HG03469 (cell line): Measurements from ENCODE around the gene DHRSX.
"Not testable (repeated sequence)": the region's sequence is repeated elsewhere in the genome, so short reads cannot be mapped to it uniquely, and the experiment has no call there.

Experiments
- ATAC-seq: cut with Tn5 transposase; IDR thresholded peaks from one replicate; pipeline ENCODE4 v1.9.1; 2021; ENCODE audit warnings: mild to moderate bottlenecking, moderate library complexity, moderate number of reproducible peaks; ENCODE audit not compliant: unreplicated experiment

The DHRSX gene

DNA sequence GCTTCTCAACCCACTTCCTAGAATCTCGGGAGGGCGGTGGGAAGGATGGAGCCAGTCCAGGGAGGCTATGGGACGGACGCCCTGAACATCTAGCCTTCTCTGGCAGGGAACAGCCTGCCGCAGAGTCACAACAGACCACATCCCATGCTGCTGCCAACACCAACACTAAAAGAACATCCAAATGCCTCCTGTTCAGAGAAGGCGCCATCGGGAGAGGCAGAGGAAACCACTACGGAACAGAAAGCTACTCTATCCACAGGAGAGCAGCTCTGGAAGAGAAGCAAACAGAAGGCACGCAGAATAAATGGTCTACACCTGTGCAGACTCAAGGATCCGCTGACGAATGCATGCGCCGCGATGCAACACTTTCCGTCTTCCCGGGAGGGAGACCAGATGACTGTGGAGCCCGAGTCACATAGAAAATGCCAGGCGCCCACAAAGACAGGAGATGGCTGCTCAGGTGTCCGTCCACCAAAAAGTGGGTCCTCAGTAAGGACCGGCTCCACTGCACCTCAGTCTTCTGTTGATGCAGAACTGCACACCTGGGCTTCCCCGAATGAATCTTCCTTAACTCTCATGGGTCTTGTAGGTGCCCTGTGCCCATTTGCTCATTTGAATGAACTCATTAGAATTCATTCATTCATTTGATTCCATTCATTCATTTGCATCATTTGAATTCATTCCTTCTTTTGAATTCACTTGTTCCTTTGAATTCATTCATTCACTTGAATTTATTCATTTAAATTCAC is 217.5 kb downstream of the DHRSX start:
- ATAC-seq = no peak

DNA sequence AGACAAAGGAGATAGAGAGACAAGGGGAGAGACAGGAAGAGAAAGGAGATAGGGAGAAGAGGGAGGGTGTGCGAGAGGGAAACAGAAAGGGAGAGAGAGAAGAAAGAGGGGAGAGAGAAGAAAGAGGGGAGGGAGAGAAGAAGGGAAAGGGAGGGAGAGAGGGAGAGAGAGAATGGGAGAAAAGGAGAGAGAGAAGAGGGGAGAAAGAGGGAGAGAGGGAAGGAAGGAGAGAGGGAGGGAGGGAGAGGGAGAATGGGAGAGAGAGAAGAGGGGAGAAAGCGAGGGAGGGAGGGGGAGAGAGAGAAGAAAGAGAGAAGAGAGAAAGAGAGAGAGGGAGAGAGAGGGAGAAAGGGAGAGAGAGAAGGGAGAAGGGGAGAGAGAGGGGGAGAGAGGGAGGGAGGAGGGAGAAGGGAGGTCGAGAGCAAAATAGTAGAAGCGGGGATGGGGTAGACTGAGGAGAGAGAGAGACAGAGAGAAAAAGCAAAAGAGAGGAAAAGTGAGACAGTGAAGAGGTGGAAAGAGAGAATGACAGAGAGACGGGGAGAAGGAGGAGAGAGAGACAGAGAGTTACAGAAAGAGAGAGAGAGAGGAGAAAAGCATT is 218.2 kb downstream of the DHRSX start:
- no peak for ATAC-seq

DNA sequence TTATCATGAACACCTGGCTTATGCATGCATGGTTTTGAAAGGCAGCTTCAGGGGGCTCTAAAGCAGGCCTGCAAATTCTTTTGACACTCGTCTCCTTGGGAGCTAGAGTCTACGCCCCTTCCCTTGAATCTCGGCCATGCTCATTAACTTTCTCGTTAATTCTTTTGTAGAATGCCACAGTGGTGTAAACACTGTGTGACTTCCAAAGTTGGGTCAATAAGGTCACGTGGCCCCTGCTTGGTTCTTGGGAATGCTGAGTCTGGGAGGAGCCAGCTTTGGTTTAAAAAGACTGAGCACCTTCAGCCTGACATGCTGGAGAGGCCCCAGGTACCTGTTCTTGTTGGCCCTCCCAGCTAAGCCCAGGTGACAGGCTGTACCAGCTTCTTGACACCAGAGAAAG is 228.4 kb downstream of the DHRSX start:
- no peak for ATAC-seq

DNA sequence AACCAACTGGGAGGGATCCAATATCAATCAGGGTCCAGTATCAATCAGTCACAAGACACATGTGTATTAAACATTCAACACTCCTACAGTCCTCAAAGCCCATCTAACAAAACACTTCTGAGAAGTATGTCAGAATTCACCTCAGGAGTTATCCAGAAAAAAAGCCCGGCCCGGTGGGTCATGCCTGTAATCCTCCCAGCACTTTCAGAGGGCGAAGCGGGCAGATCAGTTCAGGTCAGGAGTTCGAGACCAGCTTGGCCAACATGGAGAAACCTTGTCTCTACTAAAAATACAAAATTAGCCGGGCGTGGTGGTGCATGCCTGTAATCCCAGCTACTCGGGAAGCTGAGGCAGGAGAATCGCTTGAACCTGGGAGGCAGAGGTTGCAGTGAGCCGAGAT is 229.2 kb downstream of the DHRSX start:
- not testable (repeated sequence) for ATAC-seq

DNA sequence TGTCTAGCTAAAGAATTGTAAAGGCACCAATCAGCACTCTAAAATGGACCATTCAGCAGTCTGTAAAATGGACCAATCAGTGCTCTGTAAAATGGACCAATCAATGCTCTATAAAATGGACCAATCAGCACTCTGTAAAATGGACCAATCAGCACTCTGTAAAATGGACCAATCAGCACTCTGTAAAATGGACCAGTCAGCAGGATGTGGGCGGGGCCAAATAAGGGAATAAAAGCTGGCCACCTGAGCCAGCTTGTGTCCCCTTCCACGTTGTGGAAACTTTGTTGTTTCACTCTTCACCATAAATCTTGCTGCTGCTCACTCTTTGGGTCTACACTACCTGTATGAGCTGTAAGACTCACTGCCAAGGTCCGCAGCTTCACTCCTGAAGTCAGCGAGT is 230.0 kb downstream of the DHRSX start:
- not testable (repeated sequence) for ATAC-seq

DNA sequence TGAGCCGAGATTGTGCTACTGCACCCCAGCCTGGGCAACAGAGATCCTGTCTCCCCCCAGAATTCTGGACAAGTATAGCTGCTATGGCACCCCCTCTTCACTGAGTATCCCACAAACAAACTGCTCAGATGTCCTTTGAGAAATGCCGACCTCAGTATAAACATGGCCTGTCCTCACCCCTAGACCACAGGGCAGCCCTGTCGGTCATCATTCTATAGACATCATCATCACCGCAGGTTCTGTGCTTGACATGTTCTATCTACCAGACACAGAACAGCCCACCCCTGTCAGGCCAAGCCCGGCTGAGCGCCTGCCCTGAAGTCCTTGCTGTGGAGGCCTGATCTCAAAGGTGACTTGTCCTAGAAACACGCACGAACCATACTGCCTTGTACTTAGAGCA is 232.9 kb downstream of the DHRSX start:
- ATAC-seq = no peak

DNA sequence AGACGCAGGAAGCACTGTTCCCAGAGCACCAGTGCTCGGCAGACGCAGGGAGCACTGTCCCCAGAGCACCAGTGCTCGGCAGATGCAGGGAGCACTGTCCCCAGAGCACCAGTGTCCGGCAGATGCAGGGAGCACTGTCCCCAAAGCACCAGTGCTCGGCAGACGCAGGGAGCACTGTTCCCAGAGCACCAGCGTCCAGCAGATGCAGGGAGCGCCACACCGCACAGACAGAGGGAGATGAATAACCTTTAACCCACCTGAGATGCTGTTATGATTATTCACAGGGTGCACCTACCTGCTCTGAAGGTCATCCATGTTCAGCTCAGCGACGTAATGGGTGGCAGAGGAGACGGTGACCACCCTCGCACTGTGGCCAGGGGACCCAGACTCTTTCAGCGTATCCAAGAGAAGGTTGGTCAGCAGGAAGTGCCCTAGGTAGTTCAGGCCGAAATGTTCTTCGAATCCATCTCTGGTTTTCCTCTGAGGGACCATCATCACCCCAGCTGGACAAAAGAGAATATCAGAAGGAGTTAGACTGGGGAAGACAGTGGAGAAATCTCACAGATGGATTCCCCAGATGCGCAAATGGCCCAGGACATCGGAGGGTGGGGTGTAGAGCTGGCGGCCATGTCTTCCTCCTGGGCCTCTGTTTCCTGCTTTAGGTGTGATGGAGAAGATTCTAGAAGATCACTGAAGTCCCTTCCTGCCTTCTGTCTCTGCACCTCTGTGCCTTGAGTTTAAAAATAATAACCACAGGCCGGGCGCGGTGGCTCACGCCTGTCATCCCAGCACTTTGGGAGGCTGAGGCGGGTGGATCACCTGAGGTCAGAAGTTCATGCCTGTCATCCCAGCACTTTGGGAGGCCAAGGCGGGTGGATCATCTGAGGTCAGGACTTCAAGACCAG is 234.1 kb downstream of the DHRSX start:
- ATAC-seq = no peak

DNA sequence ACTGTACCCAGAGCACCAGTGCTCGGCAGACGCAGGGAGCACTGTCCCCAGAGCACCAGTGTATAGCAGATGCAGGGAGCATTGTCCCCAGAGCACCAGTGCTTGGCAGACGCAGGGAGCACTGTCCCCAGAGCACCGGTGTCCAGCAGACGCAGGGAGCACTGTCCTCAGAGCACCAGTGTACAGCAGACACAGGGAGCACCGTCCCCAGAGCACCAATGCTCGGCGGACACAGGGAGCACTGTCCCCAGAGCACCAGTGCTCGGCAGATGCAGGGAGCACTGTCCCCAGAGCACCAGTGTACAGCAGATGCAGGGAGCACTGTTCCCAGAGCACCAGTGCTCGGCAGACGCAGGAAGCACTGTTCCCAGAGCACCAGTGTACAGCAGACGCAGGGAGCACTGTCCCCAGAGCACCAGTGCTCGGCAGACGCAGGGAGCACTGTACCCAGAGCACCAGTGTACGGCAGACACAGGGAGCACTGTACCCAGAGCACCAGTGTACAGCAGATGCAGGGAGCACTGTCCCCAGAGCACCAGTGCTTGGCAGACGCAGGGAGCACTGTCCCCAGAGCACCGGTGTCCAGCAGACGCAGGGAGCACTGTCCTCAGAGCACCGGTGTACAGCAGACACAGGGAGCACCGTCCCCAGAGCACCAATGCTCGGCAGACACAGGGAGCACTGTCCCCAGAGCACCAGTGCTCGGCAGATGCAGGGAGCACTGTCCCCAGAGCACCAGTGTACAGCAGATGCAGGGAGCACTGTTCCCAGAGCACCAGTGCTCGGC is 234.9 kb downstream of the DHRSX start:
- ATAC-seq = not testable (repeated sequence)

DNA sequence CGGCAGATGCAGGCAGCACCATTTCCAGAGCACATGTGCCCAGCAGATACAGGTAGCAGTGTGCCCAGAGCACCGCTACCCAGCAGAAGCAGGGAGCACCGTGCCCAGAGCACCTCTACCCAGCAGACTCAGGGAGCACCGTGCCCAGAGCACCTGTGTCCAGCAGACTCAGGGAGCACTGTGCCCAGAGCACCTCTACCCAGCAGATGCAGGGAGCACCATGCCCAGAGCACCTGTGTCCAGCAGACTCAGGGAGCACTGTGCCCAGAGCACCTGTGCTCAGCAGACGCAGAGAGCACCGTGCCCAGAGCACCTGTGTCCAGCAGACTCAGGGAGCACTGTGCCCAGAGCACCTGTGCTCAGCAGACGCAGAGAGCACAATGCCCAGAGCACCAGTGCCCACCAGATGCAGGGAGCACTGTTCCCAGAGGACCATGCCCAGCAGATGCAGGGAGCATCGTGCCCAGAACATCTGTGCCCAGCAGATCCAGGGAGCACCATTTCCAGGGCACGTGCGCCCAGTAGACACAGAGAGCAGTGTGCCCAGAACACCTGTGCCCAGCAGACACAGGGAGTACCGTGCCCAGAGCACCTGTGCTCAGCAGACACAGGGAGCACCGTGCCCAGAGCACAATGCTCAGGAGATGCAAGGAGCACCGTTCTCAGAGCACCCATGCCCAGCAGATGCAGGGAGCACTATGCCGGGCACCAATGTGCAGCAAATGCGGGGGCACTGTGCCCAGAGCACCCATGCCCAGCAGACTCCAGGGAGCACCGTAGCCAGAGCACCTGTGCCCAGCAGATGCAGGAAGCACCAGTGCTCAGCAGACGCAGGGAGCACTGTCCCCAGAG is 236.4 kb downstream of the DHRSX start:
- no peak for ATAC-seq

DNA sequence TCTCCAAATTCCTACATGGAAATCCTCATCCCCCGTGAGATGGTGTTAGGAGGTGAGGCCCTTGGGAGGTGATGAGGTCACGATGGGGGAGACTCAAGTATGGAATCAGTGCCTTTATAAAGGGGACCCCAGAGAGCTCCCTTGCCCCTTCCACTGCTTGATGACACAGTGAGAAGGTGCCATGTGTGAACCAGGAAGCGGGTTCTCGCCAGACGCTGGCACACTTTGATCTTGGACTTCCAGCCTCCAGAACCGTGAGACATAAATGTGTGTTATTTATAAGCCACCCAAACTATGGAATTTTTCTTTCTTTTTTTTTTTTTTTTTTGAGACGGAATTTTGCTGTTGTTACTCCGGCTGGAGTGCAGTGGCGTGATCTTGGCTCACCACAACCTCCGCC is 237.6 kb downstream of the DHRSX start:
- no peak for ATAC-seq

DNA sequence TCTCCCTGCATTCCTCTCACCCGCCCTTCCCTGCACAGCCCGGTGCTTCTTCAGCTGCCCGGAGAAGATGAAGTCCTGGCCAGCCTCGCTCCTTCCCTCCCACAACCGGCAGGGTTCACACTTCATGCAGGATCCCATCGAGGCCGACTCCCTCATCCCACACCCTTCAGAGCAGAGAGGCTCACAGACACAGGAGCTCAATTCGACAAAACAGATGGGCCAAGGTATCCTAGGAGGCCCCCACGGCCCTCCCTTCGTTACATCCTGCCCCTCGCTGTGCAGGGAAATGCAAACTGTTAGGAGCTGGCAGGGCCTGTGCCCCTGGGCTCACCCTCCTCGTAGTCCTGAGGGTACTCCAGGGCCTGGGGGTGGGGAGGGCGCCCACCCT is 238.1 kb downstream of the DHRSX start:
- ATAC-seq = no peak

DNA sequence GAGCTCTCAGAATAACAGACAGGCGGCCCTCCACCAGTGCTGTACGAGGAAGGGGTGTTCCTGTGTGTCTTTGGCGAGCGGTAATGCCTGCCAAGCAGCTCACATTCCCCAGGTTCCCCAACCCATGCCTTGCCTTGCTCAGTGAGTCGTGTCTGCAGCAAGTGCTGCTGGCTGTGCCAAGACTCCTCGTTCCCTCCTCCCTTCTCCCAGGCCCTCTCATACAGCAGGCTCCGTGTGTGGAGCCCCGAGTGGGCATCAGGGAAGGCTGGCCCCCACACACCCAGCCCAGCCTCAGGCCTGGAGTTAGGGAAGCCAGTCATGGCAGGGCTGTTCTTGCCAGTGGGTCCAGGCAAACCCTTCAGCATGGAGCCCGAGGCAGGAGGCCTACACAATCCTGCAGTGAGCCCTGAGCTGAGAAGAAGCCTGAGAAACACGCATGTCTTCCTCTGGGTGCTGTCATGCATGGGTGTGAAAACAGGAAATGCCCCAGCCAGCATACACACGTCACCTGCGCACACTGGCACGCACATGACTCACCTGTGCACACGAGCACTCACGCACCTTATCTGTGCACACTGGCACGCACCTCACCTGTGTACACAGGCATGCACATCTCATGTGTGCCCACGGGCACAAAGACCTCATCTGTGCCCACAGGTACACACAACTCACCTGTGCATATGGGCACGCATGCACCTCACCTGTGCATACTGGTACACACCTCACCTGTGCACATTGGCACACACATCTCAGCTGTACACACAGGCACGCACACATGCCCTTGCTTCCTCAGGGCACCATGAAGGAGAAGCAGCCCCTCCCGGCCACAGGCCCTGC is 238.7 kb downstream of the DHRSX start:
- no peak for ATAC-seq

DNA sequence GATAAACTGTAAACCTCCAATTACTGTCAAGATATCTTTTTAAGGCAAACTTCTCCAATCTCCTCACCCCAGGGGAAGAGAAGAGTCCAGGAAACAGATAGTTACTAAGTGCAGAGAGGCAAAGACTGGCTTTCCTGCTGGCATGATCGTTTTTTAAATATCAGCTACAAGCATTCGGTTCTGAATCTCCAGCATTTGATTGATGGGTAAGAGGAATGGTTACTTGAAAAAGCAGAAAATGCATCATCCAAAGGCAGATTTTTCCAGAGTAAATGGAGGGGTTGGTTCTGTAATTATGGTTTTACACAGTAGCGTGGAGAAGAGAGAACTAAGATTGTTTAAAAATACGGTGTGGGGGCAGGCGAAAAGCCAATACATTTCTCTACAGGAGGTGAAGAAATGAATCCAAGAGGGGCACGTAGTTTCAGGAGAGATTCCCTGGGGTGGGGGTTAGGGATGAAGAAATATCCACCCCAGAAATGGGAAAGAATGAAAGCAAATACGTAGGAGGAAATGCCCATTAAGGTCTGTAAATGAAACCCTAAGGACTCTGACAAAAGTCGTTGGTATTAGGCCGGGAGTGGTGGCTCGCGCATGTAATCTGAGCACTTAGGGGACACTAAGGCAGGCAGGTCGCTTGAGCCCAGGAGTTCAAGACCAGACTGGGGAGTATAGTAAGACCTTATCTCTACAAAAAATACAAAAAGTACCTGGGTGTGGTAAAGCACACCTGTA is 248.3 kb downstream of the DHRSX start:
- no peak for ATAC-seq

DNA sequence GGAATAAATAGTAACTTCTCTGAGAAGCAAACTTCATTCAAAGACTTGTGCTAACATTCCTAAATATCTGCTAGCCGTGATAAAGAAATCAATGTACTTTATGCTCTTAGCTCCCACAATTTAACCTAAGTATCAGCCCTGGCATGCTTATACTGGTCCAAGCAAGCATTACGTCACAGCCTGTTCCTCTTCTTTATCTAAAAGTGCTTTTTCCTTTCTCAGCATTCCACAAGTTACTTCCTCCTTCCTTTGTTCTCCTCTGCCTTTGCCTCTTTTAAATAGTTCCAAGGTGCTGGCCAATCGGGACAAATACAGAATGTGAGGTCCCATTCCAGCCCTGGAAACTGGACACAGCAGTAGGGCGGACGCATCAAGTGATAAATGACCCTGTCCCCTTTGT is 249.6 kb downstream of the DHRSX start:
- no peak for ATAC-seq

DNA sequence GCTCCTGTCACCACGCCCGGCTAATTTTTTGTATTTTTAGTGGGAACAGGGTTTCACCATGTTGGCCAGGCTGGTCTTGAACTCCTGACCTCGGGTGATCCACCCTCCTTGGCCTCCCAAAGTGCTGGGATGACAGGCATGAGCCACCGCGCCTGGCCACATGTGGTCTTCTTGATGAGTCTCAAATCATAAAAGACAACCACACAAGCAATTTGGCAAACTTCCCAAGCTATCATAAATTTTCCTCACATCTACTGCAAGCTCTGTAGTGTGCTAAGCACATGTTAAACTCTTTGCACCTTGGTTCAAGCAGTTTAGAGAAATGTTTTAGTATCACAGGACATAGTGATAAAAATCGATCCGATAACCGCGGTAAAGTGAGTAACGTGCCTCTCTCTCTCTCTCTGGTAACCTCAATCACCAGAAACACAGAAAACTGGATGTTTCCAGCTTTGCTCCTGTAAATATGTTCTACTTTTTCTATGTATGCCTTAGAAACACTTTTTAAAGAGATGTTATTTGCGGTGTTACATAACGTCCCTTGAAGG is 256.8 kb downstream of the DHRSX start:
- ATAC-seq = no peak

DNA sequence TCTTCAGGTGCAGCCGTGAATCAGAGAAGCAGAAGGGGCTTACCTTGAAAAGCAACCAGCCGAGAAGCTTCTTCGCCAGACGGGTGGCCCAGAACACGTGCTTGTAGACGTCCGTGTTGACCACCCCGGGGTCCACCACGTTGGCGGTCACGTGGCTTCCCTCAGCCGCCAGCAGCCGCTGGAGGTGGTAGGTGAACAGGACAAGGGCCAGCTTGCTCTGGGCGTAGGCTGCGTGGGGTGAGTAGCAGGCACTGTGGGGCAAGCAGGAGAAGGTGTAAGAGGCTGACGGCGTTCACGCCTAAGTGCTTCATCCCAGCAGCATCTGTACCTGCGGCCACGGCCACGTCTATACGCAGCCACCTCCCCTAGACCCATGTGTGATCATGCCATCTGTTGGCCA is 257.8 kb downstream of the DHRSX start:
- ATAC-seq = no peak

DNA sequence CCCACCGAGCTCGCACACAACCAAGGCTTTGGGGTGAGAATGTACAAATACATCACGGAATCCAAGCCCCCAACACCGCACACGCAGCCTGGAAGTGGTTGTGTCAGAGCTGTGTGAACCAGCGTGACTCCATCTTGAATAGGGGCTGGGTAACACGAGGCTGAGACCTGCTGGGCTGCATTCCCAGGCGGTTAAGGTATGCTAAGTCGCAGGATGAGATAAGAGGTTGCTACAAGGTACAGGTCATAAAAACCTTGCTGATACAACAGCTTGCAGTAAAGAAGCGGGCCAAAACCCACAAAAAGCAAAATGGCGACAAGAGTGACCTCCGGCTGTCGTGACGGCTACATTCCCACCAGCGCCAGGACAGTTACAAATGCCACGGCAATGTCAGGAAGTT is 258.4 kb downstream of the DHRSX start:
- ATAC-seq = no peak

DNA sequence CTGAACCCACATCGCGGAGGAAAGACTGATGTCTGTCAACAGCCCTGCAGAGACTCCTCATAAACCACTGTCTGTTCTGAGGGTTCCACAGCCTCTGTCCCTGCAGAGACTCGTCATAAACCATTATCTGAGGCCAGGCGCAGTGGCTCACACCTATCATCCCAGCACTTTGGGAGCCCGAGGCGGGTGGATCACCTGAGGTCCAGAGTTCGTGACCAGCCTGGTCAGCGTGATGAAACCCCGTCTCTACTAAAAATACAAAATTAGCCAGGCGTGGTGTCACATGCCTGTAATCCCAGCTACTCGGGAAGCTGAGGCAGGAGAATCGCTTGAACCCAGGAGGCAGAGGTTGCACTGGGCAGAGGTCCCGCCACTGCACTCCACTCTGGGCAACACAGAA is 259.3 kb downstream of the DHRSX start:
- ATAC-seq = not testable (repeated sequence)
